Tibial nerve (tissue), 3 donors: ENCODE measurements around the gene CDK15.

Experiments used
- CTCF ChIP-seq, 5 experiments: fragments of 200-600 bp in 3 of 5; fragments of 450-650 bp in 2 of 5; sonication (generic) in 3 of 5; IDR thresholded peaks; one replicate each; pipeline ENCODE4 v1.5.1; 2016 to 2019; ENCODE audit warnings: antibody characterized with exemption in 5 of 5, mild to moderate bottlenecking in 3 of 5, moderate library complexity in 2 of 5
- POLR2A ChIP-seq, 2 donors: fragments of 450-650 bp; IDR thresholded peaks; one replicate each; pipeline ENCODE4 v1.6.1; 2017; ENCODE audit warnings: antibody characterized with exemption in 2 of 2, mild to moderate bottlenecking in 2 of 2, moderate library complexity in 2 of 2

DNA sequence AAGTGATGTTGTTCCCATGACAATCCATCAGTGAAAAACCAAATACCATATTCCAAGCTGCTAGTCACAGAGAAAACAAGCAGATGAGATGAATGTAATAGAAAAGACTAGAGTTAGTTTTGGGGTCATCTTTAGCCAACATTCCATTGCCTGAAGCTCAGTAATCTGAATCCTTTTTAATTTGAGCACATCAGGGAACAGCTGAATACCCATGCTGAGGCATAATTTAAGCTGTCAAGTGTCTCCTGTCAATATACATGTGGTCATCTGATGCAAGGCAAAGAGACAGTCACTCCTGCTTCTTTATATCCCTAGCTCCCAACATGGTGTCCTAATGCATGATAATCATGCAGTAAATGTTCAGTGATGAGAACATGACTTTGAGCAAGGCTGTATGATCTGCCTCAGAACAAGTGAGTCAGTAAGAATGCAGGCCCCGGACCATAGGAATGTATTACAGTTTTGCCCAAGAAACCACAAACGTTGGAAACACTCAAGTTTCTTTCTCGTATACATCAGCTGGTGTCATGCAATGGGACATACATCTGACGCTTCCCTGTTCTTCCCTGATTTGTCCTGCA is 48.0 kb downstream of the CDK15 start:
- TF ChIP-seq CTCF (IDR thresholded peaks at IDR 0.05) (no peak), POLR2A (IDR thresholded peaks at IDR 0.05) (no peak)
